Epithelial cell of esophagus (primary cell): ENCODE measurements around the gene SLC39A11.

Experiments used
- DNase-seq: peaks from one replicate; pipeline ENCODE4 v3.0.0; 2010; ENCODE audit warnings: low read depth
- H3K4me3 ChIP-seq: 2 replicates; pipeline ENCODE4 v1.5.1; 2011; ENCODE audit warnings: mild to moderate bottlenecking, low read length, control low read depth
- TF ChIP-seq, protein P1 (sequence below): IDR thresholded peaks from 2 replicates; pipeline ENCODE4 v1.5.1; 2011; ENCODE audit warnings: low read depth, mild to moderate bottlenecking, low read length, control low read depth, inconsistent platforms; ENCODE audit not compliant: insufficient read depth; ENCODE audit errors: missing control alignments

SLC39A11 gene

DNA sequence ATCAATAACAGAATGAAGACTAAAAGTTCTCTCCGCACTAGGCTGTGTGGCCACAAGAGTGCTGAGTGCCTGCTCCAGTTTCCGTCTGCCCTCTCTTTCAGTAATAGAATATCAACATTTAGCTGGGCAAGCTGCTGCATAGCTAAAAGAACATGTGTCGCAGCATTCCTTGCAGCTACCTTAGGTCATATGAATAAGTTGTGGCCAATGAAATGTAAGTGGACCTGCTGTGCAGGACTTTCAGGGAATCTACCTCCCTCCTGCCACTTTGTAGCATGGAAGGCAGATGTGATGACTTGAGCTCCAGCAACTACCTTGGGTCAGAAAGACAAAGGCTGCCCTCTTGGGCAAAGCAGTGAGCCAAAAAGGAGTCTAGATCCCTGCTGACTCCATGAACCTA is 25.4 kb downstream of the SLC39A11 start:
- peak; percentile 8 for DNase-seq
- no peak overlapping the region for H3K4me3 ChIP-seq
- TF ChIP-seq, protein P1, sequence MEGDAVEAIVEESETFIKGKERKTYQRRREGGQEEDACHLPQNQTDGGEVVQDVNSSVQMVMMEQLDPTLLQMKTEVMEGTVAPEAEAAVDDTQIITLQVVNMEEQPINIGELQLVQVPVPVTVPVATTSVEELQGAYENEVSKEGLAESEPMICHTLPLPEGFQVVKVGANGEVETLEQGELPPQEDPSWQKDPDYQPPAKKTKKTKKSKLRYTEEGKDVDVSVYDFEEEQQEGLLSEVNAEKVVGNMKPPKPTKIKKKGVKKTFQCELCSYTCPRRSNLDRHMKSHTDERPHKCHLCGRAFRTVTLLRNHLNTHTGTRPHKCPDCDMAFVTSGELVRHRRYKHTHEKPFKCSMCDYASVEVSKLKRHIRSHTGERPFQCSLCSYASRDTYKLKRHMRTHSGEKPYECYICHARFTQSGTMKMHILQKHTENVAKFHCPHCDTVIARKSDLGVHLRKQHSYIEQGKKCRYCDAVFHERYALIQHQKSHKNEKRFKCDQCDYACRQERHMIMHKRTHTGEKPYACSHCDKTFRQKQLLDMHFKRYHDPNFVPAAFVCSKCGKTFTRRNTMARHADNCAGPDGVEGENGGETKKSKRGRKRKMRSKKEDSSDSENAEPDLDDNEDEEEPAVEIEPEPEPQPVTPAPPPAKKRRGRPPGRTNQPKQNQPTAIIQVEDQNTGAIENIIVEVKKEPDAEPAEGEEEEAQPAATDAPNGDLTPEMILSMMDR: no peak

DNA sequence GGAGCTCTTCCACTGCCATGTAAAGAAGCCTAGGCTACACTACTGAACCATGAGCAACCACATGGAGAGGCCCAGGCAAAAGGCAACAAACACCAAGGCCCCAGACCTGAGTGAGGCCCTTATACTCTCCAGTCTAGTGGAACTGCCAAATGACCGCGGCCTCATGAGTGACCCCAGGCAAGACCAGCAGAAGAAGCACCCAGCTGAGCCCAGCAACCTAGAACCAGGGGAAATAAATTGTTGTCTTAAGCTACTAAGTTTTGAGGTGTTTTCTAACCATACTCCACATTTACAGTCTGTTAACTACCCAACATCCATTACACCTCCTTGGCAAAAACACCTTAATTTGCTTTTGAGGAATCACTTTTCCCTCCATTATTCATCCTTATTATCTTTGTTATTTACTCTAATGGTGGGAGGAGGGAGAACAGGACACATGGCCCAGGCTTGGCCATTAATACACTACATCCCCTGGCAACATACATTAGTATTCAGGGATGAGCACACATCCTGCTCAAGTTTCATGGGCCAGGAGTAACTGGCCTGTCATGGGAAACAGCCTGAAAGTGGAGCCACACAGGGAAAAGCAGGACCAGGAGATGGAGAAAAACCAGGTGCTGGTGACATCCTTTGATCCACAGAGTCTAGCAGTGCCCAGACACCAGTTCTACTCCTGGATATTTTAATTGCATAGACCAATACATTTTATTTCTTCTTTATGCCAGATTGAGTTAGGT is 26.2 kb downstream of the SLC39A11 start:
- TF ChIP-seq, protein P1: no peak
- H3K4me3 ChIP-seq: no peak overlapping the region
- no peak for DNase-seq

DNA sequence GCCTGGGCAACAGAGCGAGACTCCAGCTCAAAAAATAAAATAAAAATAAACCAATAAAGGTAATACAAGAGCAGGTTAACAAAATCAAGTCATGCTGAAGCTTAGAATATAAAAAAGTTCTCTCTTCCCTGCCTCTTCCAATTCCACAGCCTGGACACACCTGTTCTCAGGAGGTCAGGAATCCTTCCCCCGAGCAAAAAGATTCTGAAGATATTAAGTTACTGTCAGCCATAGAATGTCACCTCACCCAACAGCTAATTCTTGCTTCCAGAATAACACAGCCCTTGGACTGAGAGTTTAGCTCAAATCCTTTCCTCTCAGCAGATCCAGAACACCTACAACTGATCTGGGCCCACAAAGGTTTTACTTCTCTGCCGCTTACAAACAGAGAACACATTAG is 27.1 kb downstream of the SLC39A11 start:
- TF ChIP-seq, protein P1: no peak
- no peak for DNase-seq
- no peak overlapping the region for H3K4me3 ChIP-seq

DNA sequence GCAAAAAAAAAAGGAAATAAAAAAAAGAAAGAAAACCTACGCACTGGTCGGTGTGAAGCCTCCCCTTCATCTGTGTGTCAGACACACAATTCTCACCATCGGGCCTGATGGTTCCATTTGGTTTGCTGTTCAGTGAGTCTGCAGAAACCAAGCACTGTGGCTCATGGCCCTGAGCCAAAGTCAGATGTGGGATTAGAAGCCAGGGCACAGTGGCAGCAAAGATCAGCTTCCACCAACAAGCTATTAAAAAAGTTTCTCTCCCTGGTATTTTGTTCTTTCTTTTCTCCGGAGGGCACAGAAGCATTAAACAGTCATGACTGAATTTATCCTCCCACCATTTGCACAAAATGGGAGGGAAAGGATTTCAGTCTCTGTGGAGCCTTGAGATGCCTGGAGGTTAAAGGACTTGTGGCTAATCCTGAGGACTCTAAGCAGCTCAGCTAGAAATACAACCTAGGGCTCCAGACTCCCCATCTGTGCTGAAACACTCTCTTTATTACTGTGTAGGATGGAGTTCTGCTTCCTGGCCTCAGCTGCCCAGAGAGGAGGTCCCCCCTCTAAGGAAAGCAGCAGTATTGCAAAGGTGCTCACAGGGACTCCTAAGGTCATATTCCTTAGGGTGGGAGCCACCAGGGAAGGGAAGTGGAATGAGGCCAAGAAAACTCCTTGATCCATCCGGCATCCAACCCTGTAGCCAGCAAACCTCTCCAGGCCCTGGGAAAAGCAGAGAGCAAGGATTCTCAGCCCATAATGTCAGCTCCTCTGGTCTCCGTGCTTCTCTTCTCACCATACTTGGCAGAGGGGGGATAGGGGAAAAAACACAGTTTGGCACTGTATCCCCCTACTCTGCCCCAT is 28.2 kb downstream of the SLC39A11 start:
- DNase-seq: no peak
- H3K4me3 ChIP-seq: no peak overlapping the region
- TF ChIP-seq, protein P1: no peak

DNA sequence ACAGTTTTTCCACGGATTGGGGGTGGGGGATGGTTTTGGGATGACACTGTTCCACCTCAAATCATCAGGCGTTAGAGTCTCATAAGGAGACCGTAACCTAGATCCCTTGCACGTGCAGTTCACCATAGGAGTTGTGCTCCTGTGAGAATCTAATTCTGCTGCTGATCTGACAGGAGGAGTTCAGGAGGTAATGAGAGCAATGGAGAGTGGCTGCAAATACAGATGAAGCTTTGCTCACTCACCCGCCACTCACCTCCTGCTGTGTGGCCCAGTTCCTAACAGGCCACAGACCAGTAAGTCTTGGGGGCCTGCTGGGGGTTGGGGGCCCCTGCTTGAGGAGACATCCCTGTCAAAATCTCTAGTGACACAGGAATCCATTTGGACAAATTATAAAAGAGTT is 29.8 kb downstream of the SLC39A11 start:
- no peak for DNase-seq
- no peak overlapping the region for H3K4me3 ChIP-seq
- TF ChIP-seq, protein P1: no peak

DNA sequence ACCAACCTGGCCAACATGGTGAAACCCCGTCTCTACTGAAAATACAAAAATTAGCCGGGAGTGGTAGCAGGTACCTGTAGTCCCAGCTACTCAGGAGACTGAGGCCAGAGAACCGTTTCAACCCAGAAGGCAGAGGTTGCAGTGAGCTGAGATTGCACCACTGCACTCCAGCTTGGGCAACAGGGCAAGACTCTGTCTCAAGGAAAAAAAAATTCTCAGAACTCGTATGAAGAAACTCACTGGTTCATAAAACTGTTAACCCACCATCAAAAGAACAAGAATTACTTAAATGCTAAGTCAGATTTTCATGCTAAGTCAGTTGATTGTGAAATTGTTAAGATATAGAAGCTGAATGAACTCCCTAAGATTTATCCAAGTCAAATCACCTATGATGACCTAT is 31.3 kb downstream of the SLC39A11 start:
- no peak for DNase-seq
- TF ChIP-seq, protein P1: no peak
- H3K4me3 ChIP-seq: no peak overlapping the region
